ENCODE measurements around the gene LSM11.
"Not testable (repeated sequence)": the region's sequence is repeated elsewhere in the genome, so short reads cannot be mapped to it uniquely, and the experiment has no call there.

LSM11 gene

GRCh38 chr5:157743163-157744050 lies at the start of gene LSM11:
Gene LSM11 (plus strand): TSS chr5:157743712. CDS start chr5:157743751, 39 bp downstream.
- DNase-seq (ENCODE audit: low spot score) = peak; percentile 76

GRCh38 chr5:157693816-157694215 lies 49.7 kb upstream of the LSM11 start:
- not testable (repeated sequence) for DNase-seq (ENCODE audit: low spot score)

DNA sequence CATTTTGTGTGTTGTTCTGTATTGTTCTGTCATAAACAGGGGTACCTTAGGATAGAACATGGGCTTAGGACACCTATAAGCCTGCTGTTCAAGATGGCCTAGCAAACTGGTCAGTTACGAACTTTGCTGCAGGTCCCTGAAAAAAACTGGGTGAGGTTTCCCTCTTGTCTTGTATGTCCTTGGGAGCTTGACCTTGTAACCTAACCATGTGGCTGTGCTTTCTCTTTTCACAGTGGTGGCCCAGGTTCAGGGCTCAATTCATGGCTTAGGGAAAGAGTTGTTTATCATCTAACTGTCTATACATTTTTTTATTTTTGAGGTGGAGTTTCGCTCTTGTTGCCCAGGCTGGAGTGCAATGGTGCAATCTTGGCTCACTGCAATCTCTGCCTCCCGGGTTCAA lies 47.4 kb upstream of the LSM11 start:
- DNase-seq (ENCODE audit: low spot score) = not testable (repeated sequence)

- DNase-seq (ENCODE audit: low spot score) = not testable (repeated sequence)
Measured at GRCh38 chr5:157698674-157699073, 44.8 kb upstream of the LSM11 start.

DNA sequence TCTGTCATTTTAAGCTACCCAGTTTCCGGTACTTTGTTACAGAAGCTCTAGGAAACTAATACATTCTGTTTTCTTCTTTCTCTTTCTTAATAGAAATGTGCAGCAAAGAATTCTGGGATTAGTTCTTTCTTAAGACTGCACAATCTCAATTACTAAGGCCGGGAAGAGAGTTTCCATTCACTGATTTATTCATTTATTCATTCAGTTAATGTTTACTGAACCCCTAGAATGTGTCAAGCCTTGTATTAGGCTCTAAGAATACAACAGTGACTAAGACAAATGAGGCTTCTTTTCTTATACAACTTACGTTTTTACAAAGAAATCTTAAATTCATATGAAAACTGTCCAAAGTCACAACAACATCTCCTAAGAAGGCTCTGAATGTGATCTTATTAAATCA lies 39.8 kb upstream of the LSM11 start:
- no peak for DNase-seq (ENCODE audit: low spot score)

- no peak for DNase-seq (ENCODE audit: low spot score)
Measured at GRCh38 chr5:157708866-157709265, 34.6 kb upstream of the LSM11 start.

GRCh38 chr5:157709346-157709745 lies 34.2 kb upstream of the LSM11 start:
- no peak for DNase-seq (ENCODE audit: low spot score)

DNA sequence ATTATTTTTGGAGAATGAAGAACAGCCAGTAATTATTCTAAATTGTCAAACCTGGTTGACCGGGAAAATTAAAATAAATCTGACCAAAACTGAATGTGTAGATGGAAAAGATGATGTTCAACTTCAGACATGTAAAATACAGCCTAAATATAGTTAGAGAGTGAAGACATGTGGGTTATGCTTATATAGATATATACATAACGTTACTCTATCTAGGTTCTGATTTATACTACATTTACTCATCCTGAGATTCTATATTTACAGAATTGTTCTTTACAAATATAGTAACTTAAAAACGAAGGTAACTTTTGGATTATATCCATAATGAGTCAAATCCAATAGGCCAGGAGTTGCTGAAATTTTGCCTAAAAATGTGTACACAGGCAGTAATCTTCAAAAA lies 33.1 kb upstream of the LSM11 start:
- no peak for DNase-seq (ENCODE audit: low spot score)

DNA sequence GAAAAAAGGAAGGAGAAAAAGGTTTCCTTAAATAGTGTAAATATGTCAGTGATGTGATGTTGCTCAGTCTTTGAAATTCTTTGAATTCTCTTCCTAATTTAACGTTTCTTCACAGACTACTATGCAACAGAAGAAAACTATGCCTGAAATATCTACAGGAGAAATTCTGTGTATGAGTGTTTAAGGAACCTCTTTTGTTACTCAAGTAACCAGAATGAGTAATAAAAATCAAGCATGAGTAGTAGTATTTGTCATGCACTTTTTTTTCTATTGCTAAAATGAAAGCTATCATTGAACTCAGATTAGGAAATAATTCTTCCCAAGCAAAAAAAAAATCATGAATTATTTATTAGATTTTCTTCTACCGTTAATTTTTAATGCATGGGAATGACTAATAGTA lies 32.6 kb upstream of the LSM11 start:
- no peak for DNase-seq (ENCODE audit: low spot score)

DNA sequence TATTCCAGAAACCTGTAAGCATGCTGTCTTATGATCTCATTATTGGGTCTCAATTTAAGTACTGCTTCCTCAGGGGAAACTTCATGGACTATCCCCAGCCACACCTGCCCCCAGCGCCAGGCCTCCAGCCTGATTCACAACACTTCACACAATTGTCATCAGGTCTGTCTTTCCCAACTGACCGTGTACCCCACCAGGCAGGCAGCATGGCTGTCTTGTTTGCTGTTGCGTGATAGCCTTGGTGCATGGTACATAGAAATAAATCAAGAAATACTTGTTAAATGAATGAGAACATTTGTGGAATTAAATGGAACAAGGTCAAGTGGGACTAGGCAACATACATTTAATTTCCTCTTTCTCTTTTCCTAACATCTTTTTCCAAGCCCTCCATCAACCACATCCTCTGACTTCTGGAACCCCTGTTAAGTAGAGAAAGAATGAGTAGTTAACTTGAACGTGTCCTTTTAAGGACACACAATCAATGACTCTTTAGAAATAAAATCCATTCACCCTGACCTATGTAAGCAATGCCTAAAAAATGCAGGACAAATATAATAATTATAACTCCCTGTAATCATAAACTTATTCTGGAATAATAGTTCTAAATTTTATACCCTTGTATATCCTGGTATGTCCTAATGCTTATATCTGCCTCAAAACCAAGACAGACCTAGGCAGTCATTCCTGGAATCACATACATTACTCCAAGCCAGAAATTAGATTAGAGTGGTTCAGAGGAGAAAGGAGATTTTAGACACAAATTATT lies 29.5 kb upstream of the LSM11 start:
- DNase-seq (ENCODE audit: low spot score) = no peak

GRCh38 chr5:157714596-157714864 lies 29.0 kb upstream of the LSM11 start:
- DNase-seq (ENCODE audit: low spot score) = no peak

DNA sequence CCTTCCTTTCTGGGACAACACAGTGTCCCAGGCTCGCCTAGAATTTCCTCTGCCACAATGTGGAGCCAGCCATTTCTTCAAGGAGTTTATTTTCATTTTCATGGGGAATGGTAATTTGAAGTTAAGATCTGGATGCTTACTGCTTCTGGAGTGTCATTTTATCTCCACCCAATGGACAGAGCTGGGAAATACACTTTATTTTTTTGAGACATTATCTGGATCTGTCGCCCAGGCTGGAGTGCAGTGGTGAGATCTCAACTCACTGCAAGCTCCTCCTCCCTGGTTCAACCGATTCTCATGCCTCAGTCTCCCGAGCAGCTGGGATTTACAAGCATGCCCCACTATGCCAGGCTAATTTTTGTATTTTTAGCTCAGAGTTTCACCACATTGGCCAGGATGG lies 25.0 kb upstream of the LSM11 start:
- peak; percentile 74 for DNase-seq (ENCODE audit: low spot score)

GRCh38 chr5:157719245-157719644 lies 24.3 kb upstream of the LSM11 start:
- no peak for DNase-seq (ENCODE audit: low spot score)

DNA sequence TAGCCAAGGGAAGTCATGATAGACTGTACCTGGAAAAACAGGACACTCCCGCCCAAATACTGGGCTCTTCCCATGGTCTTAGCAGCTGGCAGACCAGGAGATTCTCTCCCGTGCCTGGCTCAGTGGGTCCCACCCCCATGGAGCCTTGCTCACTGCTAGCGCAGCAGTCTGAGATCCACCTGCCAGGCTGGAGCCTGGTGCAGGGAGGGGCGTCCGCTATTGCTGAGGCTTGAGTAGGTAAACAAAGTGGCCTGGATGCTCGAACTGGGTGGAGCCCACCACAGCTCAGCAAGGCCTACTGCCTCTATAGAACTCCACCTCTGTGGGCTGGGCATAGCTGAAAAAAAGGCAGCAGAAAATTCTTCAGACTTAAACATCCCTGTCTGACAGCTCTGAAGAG lies 22.4 kb upstream of the LSM11 start:
- no peak for DNase-seq (ENCODE audit: low spot score)

- not testable (repeated sequence) for DNase-seq (ENCODE audit: low spot score)
Measured at GRCh38 chr5:157722895-157723294, 20.6 kb upstream of the LSM11 start.

DNA sequence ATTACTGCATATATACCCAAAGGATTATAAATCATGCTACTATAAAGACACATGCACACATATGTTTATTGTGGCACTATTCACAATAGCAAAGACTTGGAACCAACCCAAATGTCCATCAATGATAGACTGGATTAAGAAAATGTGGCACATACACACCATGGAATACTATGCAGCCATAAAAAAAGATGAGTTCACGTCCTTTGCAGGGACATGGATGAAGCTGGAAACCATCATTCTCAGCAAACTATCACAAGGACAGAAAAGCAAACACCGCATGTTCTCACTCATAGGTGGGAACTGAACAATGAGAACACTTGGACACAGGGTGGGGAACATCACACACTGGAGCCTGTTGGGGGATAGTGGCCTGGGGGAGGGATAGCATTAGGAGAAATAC lies 16.9 kb upstream of the LSM11 start:
- not testable (repeated sequence) for DNase-seq (ENCODE audit: low spot score)

GRCh38 chr5:157727858-157728257 lies 15.7 kb upstream of the LSM11 start:
- not testable (repeated sequence) for DNase-seq (ENCODE audit: low spot score)

DNA sequence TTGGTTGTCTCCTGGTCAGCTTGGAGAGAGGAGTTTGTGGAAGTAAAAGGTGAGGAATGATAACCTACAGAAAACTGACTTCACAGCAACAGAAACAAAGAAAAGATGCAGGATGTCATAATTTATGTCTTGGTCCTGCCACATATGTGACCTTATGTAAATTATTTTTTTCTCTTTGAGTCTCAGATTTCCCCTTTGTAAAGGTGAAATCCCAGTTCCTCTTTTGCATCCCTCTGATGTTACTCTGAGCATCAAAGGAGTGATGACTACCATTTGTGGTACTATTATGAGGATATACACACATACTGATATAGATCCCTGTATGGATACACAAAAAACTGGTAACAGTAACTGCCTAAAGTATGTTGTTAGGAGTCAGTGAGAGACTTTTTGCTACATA lies 13.7 kb upstream of the LSM11 start:
- DNase-seq (ENCODE audit: low spot score) = no peak

DNA sequence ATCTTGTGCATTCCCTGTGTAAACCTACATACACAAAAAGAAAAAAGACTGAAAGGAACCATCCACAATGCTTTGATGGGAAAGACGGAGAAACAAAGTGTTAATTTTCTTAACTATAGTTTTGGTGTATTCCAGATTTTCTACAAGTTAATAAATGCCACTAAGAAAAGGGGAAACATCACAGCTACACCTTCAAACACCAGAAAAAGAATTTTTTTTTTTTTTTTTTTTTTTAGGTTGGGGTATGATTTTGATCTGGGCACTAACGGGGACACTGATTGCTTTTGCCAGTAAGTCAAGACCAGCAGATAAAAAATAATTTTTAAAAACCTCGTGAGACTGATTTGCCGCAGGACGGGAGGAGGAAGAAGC lies 12.6 kb upstream of the LSM11 start:
- DNase-seq (ENCODE audit: low spot score) = no peak

- DNase-seq (ENCODE audit: low spot score) = peak; percentile 93
Measured at GRCh38 chr5:157731272-157732129, 12.0 kb upstream of the LSM11 start, which contains the start of gene THG1L. Gene THG1L (plus strand): TSS chr5:157731420. CDS start chr5:157731441, 21 bp downstream.

GRCh38 chr5:157732130-157732514 lies 11.4 kb upstream of the LSM11 start:
- no peak for DNase-seq (ENCODE audit: low spot score)

DNA sequence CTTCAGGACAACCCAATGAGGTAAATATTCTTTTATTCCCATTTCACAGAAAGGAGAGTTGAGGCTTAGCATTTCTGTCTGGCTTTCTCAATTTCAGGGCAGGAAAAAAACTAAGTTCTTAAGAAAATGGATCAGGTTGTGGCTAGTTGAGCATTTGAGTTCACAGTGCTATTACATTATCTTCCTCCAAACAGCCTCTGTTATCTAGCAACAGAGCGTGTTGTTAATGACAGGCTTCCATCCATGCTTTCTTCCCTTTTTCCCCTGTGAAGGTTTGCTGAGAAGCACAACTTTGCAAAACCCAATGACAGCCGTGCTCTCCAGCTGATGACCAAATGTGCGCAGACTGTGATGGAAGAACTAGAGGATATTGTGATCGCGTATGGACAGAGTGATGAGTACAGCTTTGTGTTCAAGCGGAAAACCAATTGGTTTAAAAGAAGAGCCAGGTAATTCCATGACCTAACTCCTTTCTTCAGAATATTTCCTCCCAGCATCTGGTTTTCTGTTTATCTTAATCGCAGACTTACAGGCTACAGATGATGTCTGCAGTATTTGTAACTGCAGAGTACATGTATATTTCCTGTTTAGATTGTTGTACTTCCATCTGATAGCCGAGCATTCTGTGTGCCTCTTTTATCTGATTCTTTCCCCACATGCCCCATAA lies 10.8 kb upstream of the LSM11 start:
- no peak for DNase-seq (ENCODE audit: low spot score)

Measured in kidney capillary endothelial cell (primary cell).